Superior temporal gyrus (tissue), 1 donor: ENCODE measurements around the gene AFMID.

Experiments
- DNase-seq: peaks from one replicate; pipeline ENCODE4 v3.0.0-alpha.2; 2016; ENCODE audit errors: extremely low spot score

AFMID gene

DNA sequence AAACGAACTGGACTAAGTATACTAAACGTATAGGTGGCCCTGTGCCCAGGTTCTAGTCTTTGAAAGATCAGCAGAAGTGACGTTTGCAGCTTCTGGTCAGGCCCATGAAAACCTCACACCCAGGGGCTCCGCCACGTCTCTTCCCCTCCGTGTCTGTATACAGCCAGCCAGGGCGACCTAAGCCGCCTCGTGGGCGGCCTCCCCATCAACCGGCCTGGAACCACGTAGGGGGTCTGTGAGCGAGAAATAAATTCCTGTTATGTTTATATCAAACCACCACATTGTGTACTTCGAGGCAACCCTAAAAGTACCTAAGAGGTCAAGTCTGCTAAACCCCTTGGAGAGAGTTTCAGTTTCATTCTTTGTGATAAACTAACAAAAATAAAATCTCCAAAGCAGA, 7.1 kb upstream of the AFMID start:
- DNase-seq: no peak

DNA sequence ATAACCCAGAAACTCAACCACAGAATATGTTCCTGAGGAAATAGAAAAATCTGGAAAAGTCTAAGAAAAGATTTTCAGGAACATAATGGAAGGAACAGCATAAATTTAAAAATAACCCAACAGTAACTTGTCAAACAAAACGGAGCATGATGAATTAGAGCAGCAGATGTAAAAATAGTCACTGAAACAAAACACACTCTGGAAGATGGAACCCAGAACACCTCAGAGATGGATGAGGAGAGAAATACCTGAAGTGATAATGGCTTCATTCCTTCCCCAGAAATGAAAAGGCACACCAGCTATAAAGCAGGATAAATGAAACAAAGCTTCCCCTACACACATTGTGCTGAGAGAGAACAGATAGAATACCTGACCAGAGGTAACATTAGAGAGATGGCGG, 6.7 kb upstream of the AFMID start:
- DNase-seq: no peak

DNA sequence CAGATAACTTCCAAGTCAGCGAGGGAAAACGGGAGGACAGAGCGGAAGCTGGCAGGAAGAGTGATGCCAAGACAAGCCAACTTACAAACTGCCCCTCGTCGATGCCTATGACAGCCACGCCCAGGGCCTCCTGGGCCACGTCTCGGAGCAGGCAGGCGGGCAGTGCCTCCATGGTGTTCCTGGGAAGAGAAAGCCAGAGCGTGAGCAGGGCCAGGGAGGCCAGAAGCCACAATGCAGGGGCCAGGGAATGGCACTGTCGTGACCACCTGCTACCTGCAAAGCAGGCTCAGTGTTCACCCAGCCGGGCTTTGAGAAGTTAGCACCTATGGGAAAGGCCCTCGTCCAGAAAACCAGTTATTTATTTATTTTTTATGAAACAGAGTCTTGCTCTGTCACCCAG, 4.7 kb upstream of the AFMID start:
- no peak for DNase-seq

DNA sequence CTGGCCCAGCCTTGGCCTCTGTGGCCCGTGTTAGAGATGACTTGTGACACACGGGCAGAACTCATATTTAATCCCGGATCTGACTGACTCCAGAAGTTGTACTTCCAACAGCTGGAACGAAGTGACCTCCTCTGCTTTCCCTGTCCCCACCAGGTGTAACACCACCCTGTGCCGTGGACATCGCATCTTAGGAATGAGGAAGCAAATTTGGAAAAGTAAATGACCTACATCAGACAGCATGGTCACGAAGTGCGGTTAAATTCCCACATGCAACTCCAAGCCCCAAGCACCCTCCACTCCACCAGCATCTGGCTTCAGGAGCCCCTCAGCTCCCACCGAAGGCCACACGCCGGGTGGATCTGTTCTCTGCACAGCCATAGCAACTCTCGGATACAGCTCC, 3.2 kb upstream of the AFMID start:
- no peak for DNase-seq

DNA sequence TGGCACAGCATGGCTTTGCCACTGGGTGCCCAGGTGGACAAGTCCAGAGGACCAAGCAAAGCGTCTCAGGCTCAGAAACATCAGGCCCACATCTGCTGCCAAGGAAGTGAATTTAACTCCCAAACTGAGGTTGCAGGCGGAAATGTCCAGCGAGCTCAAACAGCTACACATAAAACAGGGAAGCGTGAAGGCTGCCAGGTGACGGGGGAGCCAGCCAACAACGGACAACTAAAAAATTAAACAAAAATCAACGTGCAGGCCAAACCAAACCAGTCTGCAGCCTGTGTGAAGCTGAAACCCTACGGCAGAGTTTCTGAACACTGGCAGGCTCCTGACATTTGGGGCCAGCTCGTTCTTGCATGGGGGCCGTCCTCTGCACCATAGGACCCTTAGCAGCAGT, 2.8 kb upstream of the AFMID start:
- no peak for DNase-seq

DNA sequence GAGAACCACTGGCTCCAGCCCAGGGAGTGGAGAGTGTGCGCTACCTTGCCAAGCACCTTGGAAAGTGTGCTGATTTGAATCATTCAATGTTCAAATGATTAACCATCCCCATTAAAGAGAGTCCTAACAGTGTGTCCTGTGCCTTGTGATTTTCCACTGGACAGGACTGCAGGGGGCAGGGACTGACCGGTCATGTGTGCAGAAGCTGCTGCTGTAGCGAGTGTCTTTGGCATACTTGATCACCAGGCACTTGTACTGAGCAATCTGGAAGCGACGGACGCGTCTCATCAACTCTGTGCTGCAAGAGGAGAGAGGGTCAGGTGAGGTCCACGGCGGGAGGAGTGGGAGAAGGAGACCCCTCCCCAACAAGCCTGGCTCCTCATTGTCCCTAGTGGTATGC, 2.3 kb upstream of the AFMID start:
- DNase-seq: no peak

DNA sequence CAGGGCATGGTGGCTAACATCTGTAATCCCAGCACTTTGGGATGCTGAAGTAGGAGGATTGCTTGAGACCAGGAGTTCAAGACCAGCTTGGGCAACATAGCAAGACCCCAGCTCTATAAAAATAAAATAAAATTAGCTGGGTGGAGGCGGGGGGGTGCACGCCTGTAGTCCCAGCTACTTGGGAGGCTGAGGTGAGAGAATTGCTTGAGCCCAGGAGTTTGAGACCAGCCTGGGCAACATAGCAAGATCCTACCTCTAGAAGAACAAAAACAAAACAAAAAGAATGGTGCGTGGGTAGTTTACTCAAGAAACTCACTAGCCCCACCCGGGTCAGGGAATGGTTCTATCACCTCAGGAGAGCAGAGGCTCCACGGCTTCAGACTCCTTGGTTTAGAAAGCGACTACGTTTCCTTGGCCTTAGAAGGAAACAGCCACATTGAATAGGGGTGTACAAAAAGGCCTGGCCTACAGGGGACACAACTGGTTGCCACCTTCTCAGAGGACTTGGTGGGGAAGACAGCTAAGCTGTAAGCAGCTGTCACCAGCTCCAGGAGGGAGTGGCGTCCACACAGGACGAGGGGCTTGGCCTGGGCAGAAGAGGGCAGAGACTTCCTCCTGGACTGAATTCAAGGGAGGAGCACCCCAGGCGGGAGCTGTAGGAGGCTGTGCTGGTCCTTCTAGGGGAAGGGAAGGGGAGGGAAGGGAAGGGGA, 1.0 kb upstream of the AFMID start:
- no peak for DNase-seq

DNA sequence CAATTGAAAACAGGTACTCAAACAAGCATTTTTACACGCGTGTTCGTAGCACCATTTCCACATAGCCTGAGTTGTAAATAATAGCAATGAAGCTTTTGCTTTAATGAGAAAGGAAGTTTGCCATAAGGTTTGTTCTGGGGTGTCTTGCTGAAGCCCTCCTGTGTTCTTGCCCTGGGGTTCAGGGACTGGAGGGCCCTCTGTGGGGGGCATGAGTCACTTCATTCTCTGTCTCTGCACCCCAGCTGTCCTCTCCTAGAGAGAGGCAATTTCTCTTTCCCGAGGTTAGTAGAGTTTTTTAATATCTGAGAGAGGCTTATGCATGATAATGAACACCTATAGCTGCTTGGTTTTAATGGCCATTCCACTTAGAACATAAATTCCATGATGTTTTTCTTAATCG, 9.6 kb downstream of the AFMID start:
- no peak for DNase-seq

DNA sequence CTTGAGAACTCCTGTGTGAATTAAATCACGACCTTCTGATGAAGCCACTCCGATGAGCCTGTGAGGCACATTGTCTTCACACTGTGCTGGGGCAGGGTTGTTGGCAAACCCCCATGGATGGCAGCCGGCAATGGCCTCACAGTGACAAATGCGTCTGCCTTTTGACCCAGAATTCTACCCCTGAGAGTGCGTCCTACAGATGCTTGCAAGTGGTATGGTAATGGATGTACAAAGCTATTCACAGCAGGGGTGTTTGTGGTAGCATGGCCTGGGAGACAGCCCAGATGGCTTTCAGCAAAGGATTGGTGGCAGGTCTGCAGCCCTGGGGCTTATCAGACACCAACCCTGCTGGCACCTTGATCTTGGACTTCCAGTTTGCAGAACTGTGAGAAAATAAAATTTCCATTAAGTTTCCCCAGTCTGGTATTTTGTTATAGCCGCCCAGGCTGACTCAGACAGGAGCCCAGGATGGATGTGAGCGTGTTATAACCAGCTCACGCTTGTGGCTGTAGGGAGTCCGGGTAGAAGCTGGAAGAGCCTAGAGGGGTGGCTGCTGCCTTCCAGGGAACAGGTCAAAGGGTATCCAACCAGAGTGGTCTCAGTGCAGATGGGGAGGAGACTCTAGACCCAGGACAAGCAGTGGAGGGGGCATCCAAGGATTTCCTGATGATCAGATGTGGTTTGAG, 10.1 kb downstream of the AFMID start:
- DNase-seq: peak; percentile 71

DNA sequence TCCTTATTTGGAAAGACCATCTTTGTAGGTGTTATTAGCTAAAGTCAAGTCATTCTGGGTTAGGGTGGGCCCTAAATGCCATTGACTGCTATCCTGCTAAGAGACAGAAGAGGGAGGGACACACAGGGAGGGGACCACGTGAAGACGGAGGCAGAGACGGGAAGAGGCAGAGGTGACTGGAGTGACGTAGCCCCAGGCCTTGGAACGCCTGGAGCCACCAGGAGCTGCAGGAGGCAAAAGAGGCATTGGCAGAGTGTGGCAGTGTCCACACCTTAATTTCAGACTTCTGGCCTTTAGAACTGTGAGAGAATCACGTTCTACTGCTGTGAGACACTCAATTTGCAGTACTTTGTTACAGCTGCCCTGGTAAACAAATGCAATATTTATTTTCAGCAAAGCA, 13.3 kb downstream of the AFMID start:
- no peak for DNase-seq

DNA sequence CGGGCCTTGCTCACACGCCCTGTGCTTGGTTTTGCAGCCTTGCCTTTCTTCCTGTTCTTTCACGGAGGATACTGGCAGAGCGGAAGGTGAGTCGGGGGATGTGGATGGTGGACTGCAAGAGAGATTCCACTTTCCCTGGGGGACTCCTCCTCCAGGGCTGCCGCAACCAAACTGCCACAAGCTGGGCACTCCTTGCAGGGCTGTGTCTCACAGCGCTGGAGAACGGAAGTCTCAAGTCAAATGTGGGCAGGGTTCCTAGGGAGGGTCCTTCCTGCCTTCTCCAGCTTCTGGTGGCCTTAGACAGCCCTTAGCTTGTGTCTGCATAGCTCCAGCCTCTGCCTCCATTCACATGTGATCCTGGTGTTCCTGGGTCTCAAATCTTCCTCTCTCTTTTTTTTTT, 15.5 kb downstream of the AFMID start:
- no peak for DNase-seq

DNA sequence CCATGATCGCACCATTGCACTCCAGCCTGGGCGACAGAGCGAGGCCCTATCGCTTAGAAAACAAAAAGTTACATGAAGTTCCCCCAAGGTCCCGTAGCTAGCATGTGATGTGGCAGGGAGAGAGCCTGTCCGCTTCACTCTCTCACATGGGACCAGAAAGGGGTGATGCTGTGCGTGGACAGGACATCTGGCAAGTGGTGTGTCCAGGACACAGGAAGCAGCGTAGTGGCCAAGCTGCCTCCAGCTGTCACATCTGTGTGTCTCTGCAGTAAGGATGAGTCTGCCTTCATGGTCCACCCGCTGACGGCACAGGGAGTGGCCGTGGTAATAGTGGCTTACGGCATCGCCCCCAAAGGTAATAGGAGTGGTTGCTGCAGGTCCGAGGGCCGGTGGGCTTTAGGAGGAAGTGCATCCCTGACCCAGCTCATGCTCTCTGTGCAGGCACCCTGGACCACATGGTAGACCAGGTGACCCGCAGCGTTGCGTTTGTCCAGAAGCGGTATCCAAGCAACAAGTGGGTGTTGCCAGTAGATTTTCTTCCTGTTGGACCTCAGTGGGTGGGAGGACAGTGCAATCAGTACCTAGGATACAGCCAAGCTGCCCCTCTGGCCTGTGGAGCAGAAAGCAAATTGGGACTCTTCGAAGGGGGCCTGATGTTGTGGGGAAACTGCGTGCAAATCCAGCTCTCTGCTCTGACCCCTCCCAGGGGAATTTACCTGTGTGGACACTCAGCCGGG, 17.4 kb downstream of the AFMID start:
- no peak for DNase-seq

DNA sequence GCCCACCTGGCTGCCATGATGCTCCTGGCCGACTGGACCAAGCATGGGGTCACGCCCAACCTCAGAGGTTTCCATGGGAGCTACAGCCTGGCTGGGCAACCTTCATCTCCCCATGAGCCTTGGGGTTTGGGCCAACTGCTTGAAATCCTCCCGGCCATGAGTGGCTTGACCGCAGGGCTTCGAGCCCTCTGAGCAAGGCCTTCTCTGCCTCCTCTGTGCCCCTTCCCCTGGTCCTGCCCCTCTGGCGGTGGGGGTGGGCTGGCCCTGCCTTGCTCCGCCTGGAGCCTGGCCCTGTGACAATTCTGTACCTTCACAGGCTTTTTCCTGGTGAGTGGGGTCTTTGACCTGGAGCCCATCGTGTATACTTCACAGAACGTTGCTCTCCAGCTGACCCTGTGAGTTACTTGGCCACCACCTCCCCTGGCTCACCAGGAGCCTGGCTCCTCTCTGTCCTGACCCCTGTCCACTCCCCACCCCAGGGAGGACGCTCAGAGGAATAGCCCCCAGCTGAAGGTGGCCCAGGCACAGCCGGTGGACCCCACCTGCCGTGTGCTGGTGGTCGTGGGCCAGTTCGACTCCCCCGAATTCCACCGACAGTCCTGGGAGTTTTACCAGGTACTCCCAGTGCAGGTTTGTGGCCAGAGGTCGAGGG, 18.1 kb downstream of the AFMID start:
- no peak for DNase-seq

DNA sequence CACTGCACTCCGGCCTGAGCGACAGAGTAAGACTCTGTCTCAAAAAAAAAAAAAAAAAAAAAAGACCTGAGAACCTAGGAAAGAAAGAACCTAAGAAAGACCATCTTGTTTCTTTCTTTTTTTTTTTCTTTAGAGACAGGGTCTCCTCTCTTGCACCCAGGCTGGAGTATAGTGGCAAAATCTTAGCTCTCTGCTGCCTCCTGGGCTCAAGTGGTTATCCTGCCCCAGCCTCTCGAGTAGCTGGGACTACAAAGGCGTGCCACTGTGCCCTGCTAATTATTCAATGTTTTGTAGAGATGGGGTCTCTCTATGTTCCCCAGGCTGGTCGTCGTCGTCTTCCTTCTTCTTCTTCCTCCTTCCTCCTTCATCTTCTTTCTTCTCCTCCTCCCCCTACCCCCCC, 19.1 kb downstream of the AFMID start:
- no peak for DNase-seq

DNA sequence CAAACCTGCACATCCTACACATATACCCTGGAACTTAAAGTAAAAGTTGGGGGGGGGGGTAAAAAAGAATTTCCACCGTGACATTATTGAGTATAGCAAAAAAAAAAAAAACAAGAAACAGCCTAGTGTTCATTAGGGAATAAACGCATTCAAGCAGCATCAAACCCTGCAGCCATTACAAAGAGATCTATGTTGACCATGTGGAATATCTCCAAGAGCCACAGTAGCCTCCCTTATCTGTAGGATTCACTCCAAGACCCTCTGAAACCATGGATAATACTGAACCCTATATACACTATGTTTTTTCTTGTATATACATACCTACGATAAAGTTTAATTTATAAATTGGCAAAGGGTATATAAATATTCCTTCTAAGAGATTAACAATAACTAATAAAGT, 21.3 kb downstream of the AFMID start:
- DNase-seq: peak; percentile 72

DNA sequence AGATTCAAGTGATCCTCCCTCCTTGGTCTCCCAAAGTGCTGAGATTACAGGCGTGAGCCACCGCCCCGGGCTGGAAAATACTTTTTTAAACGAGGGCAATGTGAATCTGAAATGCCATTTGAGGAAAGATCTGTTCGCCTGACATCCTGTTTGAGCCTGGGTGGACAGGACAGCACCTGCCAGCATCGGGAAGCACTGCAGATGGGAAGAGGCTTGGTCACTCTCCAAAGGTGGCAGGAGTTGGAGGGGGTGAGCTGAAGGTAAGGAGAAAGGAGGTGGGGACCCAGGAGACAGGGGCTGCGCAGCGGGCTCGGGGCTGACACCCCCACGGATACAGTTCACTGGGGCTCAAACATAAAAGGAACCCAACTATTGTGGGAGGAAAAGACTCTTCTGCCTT, 22.9 kb downstream of the AFMID start:
- DNase-seq: no peak

DNA sequence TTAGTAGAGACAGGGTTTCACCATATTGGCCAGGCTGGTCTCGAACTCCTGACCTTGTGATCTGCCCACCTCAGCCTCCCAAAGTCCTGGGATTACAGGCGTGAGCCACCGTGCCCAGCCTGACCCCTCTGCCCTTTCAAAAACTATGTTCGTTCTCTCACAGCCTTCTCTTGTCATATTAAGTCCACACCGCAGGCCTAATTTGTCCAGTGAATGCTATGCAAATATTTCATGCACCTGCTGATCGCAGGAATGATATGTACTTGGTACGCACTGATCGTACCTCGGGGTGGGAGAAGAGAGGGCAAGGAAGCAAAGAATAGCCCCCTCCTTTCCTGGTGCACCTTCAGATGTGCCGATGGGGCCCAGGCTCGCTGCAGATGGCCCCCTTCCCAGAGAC, 23.9 kb downstream of the AFMID start:
- no peak for DNase-seq

DNA sequence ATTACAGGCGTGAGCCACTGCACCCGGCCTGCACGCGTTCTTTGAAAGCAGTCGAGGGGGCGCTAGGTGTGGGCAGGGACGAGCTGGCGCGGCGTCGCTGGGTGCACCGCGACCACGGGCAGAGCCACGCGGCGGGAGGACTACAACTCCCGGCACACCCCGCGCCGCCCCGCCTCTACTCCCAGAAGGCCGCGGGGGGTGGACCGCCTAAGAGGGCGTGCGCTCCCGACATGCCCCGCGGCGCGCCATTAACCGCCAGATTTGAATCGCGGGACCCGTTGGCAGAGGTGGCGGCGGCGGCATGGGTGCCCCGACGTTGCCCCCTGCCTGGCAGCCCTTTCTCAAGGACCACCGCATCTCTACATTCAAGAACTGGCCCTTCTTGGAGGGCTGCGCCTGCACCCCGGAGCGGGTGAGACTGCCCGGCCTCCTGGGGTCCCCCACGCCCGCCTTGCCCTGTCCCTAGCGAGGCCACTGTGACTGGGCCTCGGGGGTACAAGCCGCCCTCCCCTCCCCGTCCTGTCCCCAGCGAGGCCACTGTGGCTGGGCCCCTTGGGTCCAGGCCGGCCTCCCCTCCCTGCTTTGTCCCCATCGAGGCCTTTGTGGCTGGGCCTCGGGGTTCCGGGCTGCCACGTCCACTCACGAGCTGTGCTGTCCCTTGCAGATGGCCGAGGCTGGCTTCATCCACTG, 27.0 kb downstream of the AFMID start, which contains the start of gene BIRC5:
BIRC5 (plus strand) TSS at position 238 of the 690 bp plus-strand sequence; CDS start at position 302, 64 bp downstream.
- DNase-seq: peak; percentile 92

DNA sequence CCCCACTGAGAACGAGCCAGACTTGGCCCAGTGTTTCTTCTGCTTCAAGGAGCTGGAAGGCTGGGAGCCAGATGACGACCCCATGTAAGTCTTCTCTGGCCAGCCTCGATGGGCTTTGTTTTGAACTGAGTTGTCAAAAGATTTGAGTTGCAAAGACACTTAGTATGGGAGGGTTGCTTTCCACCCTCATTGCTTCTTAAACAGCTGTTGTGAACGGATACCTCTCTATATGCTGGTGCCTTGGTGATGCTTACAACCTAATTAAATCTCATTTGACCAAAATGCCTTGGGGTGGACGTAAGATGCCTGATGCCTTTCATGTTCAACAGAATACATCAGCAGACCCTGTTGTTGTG, 27.5 kb downstream of the AFMID start:
- DNase-seq: no peak

DNA sequence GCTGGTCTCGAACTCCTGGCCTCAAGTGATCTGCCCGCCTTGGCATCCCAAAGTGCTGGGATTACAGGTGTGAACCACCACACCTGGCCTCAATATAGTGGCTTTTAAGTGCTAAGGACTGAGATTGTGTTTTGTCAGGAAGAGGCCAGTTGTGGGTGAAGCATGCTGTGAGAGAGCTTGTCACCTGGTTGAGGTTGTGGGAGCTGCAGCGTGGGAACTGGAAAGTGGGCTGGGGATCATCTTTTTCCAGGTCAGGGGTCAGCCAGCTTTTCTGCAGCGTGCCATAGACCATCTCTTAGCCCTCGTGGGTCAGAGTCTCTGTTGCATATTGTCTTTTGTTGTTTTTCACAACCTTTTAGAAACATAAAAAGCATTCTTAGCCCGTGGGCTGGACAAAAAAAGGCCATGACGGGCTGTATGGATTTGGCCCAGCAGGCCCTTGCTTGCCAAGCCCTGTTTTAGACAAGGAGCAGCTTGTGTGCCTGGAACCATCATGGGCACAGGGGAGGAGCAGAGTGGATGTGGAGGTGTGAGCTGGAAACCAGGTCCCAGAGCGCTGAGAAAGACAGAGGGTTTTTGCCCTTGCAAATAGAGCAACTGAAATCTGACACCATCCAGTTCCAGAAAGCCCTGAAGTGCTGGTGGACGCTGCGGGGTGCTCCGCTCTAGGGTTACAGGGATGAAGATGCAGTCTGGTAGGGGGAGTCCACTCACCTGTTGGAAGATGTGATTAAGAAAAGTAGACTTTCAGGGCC, 32.4 kb downstream of the AFMID start:
- DNase-seq: no peak

DNA sequence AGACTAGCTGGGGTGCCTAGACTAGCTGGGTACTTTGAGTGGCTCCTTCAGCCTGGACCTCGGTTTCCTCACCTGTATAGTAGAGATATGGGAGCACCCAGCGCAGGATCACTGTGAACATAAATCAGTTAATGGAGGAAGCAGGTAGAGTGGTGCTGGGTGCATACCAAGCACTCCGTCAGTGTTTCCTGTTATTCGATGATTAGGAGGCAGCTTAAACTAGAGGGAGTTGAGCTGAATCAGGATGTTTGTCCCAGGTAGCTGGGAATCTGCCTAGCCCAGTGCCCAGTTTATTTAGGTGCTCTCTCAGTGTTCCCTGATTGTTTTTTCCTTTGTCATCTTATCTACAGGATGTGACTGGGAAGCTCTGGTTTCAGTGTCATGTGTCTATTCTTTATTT, 35.9 kb downstream of the AFMID start:
- DNase-seq: no peak
